ENCODE results near the gene FAM171A1.

The FAM171A1 gene

GRCh38 chr10:15168291-15168785 is 202.8 kb downstream of the FAM171A1 start, which contains the start of gene NMT2:
NMT2 (minus strand) TSS chr10:15168693; CDS start chr10:15168612, 81 bp downstream.
- Histone ChIP-seq H3K23ac (ENCODE audit: low read length) (no peak within 1 kb of the TSS), H3K4me1 (ENCODE audit: control insufficient read depth in 1 of 2, insufficient read depth in 2 of 2, low read length in 2 of 2) (peaks cover 7 to 10% of the 10 kb centered on the region in 2 experiments), H4K8ac (ENCODE audit: low read depth, low read length) (peak within 1 kb of the TSS; percentile 49), H3K4ac (ENCODE audit: low read depth, low read length) (no peak within 1 kb of the TSS), H3K79me2 (ENCODE audit: control insufficient read depth, insufficient read depth, low read length, poor library complexity) (no peaks in the 10 kb centered on the region), H3K79me1 (ENCODE audit: low read length) (peaks cover 5% of the 10 kb centered on the region), H3K9ac (ENCODE audit: low read length) (peak within 1 kb of the TSS; percentile 67), H3K36me3 (ENCODE audit: control insufficient read depth in 1 of 2, insufficient read depth in 2 of 2, low read length in 2 of 2) (no peaks in the 10 kb centered on the region), H2AK5ac (ENCODE audit: low read length) (no peak within 1 kb of the TSS), H3K18ac (ENCODE audit: low read length) (peak within 1 kb of the TSS; percentile 56), H3K4me2 (ENCODE audit: low read length) (peak within 1 kb of the TSS; percentile 91), H3K4me3 (ENCODE audit: low read depth, low read length) (peak within 1 kb of the TSS; percentile 96), H2BK12ac (ENCODE audit: low read length) (peak within 1 kb of the TSS; percentile 13), H3K27me3 (ENCODE audit: insufficient read depth, low read length) (no peaks in the 10 kb centered on the region), H3K9me3 (ENCODE audit: insufficient read depth, low read depth, low read length) (no peaks in the 10 kb centered on the region), H4K91ac (ENCODE audit: low read depth, low read length) (peak within 1 kb of the TSS; percentile 20), H3K27ac (ENCODE audit: low read depth, low read length) (peak within 1 kb of the TSS; percentile 9), H3K14ac (ENCODE audit: low read length) (peak within 1 kb of the TSS; percentile 46), H2BK120ac (ENCODE audit: insufficient read depth, low read length, poor library complexity) (no peak within 1 kb of the TSS), H2BK5ac (ENCODE audit: low read depth, low read length, poor library complexity) (peak within 1 kb of the TSS; percentile 28), H2AFZ (ENCODE audit: insufficient read depth, low read length, poor library complexity) (peak within 1 kb of the TSS; percentile 85), H4K12ac (ENCODE audit: low read depth, low read length) (peak within 1 kb of the TSS; percentile 37)
- DNase-seq = peak; percentile 81 to 88
- WGBS (ENCODE audit: extremely low coverage, insufficient coverage, insufficient read length) = no CpG with 5 or more reads among the region's 70 CpGs

DNA sequence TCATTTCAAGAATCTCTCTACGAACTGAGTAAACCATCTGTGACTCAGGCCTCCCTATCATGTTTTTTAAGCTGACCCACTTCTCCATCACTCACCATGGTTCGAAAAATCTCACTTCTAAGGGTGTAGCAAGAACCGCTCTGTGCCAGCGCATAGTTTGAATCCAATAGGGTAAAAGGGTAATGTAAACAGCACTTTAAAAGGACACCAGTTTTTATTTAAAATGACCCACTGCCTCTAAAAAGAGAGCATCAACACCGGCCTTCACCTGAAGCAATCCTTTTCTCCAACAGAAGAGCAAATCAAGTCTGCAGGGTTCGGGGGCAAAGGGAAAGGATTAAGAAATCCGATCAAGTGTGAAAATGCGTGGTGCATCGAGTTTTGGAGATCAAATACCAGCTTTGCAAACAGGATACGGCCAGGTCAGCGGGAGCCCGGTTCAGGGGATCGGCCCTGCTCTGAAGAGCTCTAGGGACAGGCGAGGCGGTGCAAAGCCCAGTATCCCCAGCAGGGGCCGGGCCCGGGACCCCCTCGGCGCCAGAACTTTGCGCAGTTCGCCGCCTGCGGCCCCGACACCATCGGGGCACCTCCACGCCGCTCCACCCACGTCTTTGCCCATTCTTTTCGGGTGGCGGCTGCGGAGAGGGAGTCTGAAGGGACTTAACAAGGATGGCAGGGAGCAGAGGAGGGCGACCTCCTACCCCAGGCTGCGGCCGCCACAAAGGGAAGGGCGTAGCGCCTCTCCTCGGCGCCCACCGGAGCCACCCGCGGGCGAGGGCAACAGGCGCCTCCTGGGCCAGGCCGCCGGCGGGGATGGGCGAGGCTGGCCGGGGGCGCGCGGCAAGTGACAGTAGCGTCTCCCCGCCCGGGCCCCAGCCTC is 203.4 kb downstream of the FAM171A1 start:
- WGBS (ENCODE audit: extremely low coverage, insufficient coverage, insufficient read length) = no CpG with 5 or more reads among the region's 54 CpGs

GRCh38 chr10:15166325-15166724 is 204.8 kb downstream of the FAM171A1 start:
- H3K18ac ChIP-seq (ENCODE audit: low read length) = no peak overlapping the region
- H3K9me3 ChIP-seq (ENCODE audit: insufficient read depth, low read depth, low read length) = no peaks in the 10 kb centered on the region
- H3K36me3 ChIP-seq (ENCODE audit: control insufficient read depth in 1 of 2, insufficient read depth in 2 of 2, low read length in 2 of 2) = no peaks in the 10 kb centered on the region
- no peak overlapping the region for H2BK5ac ChIP-seq (ENCODE audit: low read depth, low read length, poor library complexity)
- DNase-seq = no peak
- WGBS (ENCODE audit: extremely low coverage, insufficient coverage, insufficient read length) = no CpG with 5 or more reads among the region's 2 CpGs
- H3K4me1 ChIP-seq (ENCODE audit: control insufficient read depth in 1 of 2, insufficient read depth in 2 of 2, low read length in 2 of 2) = peaks cover 7 to 10% of the 10 kb centered on the region in 2 experiments
- no peak overlapping the region for H3K14ac ChIP-seq (ENCODE audit: low read length)
- no peaks in the 10 kb centered on the region for H3K27me3 ChIP-seq (ENCODE audit: insufficient read depth, low read length)
- no peak overlapping the region for H4K12ac ChIP-seq (ENCODE audit: low read depth, low read length)
- no peaks in the 10 kb centered on the region for H3K79me2 ChIP-seq (ENCODE audit: control insufficient read depth, insufficient read depth, low read length, poor library complexity)
- H3K79me1 ChIP-seq (ENCODE audit: low read length) = peaks cover 5% of the 10 kb centered on the region
- no peak overlapping the region for H3K4me2 ChIP-seq (ENCODE audit: low read length)
- no peak overlapping the region for H4K8ac ChIP-seq (ENCODE audit: low read depth, low read length)
- no peak overlapping the region for H2BK120ac ChIP-seq (ENCODE audit: insufficient read depth, low read length, poor library complexity)
- H3K4ac ChIP-seq (ENCODE audit: low read depth, low read length) = no peak overlapping the region
- no peak overlapping the region for H2AFZ ChIP-seq (ENCODE audit: insufficient read depth, low read length, poor library complexity)
- H3K27ac ChIP-seq (ENCODE audit: low read depth, low read length) = no peak overlapping the region
- no peak overlapping the region for H2AK5ac ChIP-seq (ENCODE audit: low read length)
- H3K4me3 ChIP-seq (ENCODE audit: low read depth, low read length) = no peak overlapping the region
- H4K91ac ChIP-seq (ENCODE audit: low read depth, low read length) = no peak overlapping the region
- no peak overlapping the region for H3K23ac ChIP-seq (ENCODE audit: low read length)
- H3K9ac ChIP-seq (ENCODE audit: low read length) = no peak overlapping the region
- H2BK12ac ChIP-seq (ENCODE audit: low read length) = no peak overlapping the region

More for the DNA sequence above, 203.4 kb downstream of the FAM171A1 start:
- Histone ChIP-seq H2BK12ac (ENCODE audit: low read length) (no peak overlapping the region), H3K79me2 (ENCODE audit: control insufficient read depth, insufficient read depth, low read length, poor library complexity) (no peaks in the 10 kb centered on the region), H4K8ac (ENCODE audit: low read depth, low read length) (peak overlapping the region; percentile 49), H3K18ac (ENCODE audit: low read length) (peak overlapping the region; percentile 56), H3K27ac (ENCODE audit: low read depth, low read length) (no peak overlapping the region), H3K23ac (ENCODE audit: low read length) (no peak overlapping the region), H3K4me2 (ENCODE audit: low read length) (peak overlapping the region; percentile 91), H3K9me3 (ENCODE audit: insufficient read depth, low read depth, low read length) (no peaks in the 10 kb centered on the region), H3K36me3 (ENCODE audit: control insufficient read depth in 1 of 2, insufficient read depth in 2 of 2, low read length in 2 of 2) (no peaks in the 10 kb centered on the region), H4K91ac (ENCODE audit: low read depth, low read length) (no peak overlapping the region), H3K4me3 (ENCODE audit: low read depth, low read length) (peak overlapping the region; percentile 96), H2BK5ac (ENCODE audit: low read depth, low read length, poor library complexity) (peak overlapping the region; percentile 28), H3K4ac (ENCODE audit: low read depth, low read length) (no peak overlapping the region), H4K12ac (ENCODE audit: low read depth, low read length) (peak overlapping the region; percentile 37), H2AK5ac (ENCODE audit: low read length) (no peak overlapping the region), H3K14ac (ENCODE audit: low read length) (peak overlapping the region; percentile 46), H3K9ac (ENCODE audit: low read length) (peak overlapping the region; percentile 49), H3K4me1 (ENCODE audit: control insufficient read depth in 1 of 2, insufficient read depth in 2 of 2, low read length in 2 of 2) (peaks cover 7 to 10% of the 10 kb centered on the region in 2 experiments), H3K79me1 (ENCODE audit: low read length) (peaks cover 5% of the 10 kb centered on the region), H2AFZ (ENCODE audit: insufficient read depth, low read length, poor library complexity) (peak overlapping the region; percentile 80), H3K27me3 (ENCODE audit: insufficient read depth, low read length) (no peaks in the 10 kb centered on the region), H2BK120ac (ENCODE audit: insufficient read depth, low read length, poor library complexity) (no peak overlapping the region)
- peak in 1 of 2 donors; percentile 24 for DNase-seq

GRCh38 chr10:15163253-15163828 is 207.7 kb downstream of the FAM171A1 start:
- Histone ChIP-seq H3K18ac (ENCODE audit: low read length) (no peak overlapping the region), H2AFZ (ENCODE audit: insufficient read depth, low read length, poor library complexity) (no peak overlapping the region), H3K9me3 (ENCODE audit: insufficient read depth, low read depth, low read length) (peaks cover 2% of the 10 kb centered on the region), H3K4ac (ENCODE audit: low read depth, low read length) (no peak overlapping the region), H3K4me3 (ENCODE audit: low read depth, low read length) (no peak overlapping the region), H3K4me2 (ENCODE audit: low read length) (no peak overlapping the region), H4K91ac (ENCODE audit: low read depth, low read length) (no peak overlapping the region), H4K8ac (ENCODE audit: low read depth, low read length) (no peak overlapping the region), H3K27ac (ENCODE audit: low read depth, low read length) (no peak overlapping the region), H3K23ac (ENCODE audit: low read length) (no peak overlapping the region), H3K79me2 (ENCODE audit: control insufficient read depth, insufficient read depth, low read length, poor library complexity) (no peaks in the 10 kb centered on the region), H3K14ac (ENCODE audit: low read length) (no peak overlapping the region), H2AK5ac (ENCODE audit: low read length) (no peak overlapping the region), H3K79me1 (ENCODE audit: low read length) (peaks cover 5% of the 10 kb centered on the region), H2BK120ac (ENCODE audit: insufficient read depth, low read length, poor library complexity) (no peak overlapping the region), H3K9ac (ENCODE audit: low read length) (no peak overlapping the region), H3K36me3 (ENCODE audit: control insufficient read depth in 1 of 2, insufficient read depth in 2 of 2, low read length in 2 of 2) (no peaks in the 10 kb centered on the region), H3K27me3 (ENCODE audit: insufficient read depth, low read length) (no peaks in the 10 kb centered on the region), H2BK5ac (ENCODE audit: low read depth, low read length, poor library complexity) (no peak overlapping the region), H2BK12ac (ENCODE audit: low read length) (no peak overlapping the region), H3K4me1 (ENCODE audit: control insufficient read depth in 1 of 2, insufficient read depth in 2 of 2, low read length in 2 of 2) (peaks cover 0 to 3% of the 10 kb centered on the region in 2 experiments), H4K12ac (ENCODE audit: low read depth, low read length) (no peak overlapping the region)
- WGBS (ENCODE audit: extremely low coverage, insufficient coverage, insufficient read length) = no CpG with 5 or more reads among the region's 2 CpGs
- no peak for DNase-seq

Measured in trophoblast cell (in vitro differentiated cells and primary cell).